ENCODE results near the gene GARIN1A. TPM values are rescaled to one million over a fixed set of nuclear protein-coding genes. Genes with fewer than 3 reads are reported as not detected.
"Not testable (repeated sequence)": the region's sequence is repeated elsewhere in the genome, so short reads cannot be mapped to it uniquely, and the experiment has no call there.

GARIN1A gene
- under 1 TPM in 1 of 2 experiments, not detected in 1; 0.10 TPM for total RNA-seq

DNA sequence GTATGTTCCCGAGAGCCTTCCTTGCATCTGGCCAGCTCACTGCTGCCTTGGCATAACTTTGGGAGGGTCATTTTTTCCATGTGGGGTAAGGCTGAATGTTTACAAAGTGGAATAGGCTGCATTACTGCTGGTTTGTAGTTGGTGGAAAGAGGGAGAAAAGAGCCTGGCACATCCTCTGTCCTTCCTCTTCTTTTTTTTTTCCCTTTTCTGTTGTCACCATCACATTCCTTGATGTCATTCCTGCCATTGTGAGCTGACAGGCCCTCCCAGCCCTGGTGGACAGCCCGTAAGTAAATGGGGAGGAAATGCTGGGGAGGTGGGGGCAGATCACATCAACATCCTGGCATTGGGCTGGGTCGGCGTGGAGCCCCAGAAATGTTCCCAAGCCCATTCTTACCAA lies at the start of gene GARIN1A:
GARIN1A (plus strand) TSS at position 301 of the 400 bp plus-strand sequence. CDS start 106 bp downstream, outside the sequence.
- Mint-ChIP-seq H3K36me3 (no peaks in the 10 kb centered on the region), H3K27ac (no peak within 1 kb of the TSS), H3K9me3 (no peaks in the 10 kb centered on the region), H3K4me3 (no peak within 1 kb of the TSS), H3K27me3 (peaks cover 18% of the 10 kb centered on the region), H3K4me1 (ENCODE audit: low read depth) (no peaks in the 10 kb centered on the region)
- no peak for DNase-seq
- ChIA-PET POLR2A (no interaction called here), CTCF (interaction anchor here (1.1 kb wide), 1 partner anchor 13 kb away, joined by 4 read pairs; no protein-coding TSS in a partner anchor)
- intact Hi-C loops (cut with micrococcal nuclease), result no loop called here

DNA sequence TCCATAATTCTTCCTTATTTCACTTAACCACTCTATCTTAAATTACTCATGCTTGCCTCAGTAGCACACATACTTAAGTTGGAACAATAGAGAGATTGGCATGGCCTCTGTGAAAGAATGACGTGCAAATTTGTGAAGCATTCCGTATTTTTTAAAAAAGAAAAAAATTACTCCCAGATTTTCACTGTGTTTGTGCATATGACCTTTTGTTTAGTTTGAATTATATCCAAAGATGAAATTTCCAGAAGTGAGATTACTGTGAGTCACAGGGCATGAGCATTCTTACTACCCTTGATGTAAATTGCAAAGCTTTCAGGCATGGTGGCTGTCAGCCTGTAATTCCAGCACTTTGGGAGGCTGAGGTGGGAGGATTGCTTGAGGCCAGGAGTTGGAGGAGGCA lies 45.0 kb upstream of the GARIN1A start:
- H3K4me3 Mint-ChIP-seq; intact Hi-C loops (cut with micrococcal nuclease); H3K27me3 Mint-ChIP-seq; H3K27ac Mint-ChIP-seq; POLR2A ChIA-PET; H3K4me1 Mint-ChIP-seq (ENCODE audit: low read depth); H3K9me3 Mint-ChIP-seq; DNase-seq; CTCF ChIA-PET: not testable (repeated sequence)
- H3K36me3 Mint-ChIP-seq, result peaks cover 28% of the 10 kb centered on the region

DNA sequence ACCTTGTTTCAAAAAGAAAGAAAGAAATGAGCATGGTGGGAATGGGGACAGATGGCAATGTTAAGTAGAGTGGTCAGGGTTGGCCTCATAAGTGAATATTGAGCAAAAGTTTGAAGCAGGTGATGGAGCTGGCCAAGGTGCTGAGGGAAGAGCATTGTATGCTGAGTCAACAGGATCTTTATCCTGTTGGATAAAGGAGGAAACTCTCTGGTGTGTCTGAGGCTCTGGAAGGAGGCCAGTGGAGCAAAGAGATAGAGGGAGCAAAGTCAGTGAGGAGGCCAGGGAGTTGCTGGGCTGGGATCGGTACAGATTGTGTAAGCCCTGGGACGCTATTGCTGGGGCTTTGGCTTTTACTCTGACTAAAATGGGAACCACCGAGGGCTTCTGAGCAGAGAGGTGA lies 38.2 kb upstream of the GARIN1A start:
- H3K4me1 Mint-ChIP-seq (ENCODE audit: low read depth); DNase-seq; H3K9me3 Mint-ChIP-seq; H3K4me3 Mint-ChIP-seq; H3K27me3 Mint-ChIP-seq; H3K27ac Mint-ChIP-seq; CTCF ChIA-PET; intact Hi-C loops (cut with micrococcal nuclease); POLR2A ChIA-PET: not testable (repeated sequence)
- H3K36me3 Mint-ChIP-seq, result peaks cover 25% of the 10 kb centered on the region

DNA sequence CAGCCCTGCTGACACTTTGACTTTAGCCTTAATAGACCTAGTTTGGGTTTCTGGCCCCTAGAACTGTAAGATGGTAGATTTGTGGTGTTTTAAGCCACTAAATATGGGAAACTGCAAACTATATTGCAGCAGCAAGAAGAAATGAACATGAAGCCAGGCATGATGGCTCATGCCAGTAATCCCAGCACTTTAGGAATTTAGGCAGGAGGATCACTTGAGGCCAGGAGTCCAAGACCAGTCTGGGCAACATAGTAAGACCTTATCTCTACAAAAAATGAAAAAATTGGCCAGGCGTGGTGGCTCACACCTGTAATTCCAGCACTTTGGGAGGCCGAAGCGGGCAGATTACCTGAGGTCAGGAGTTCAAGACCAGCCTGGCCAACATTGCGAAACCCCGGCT lies 26.9 kb upstream of the GARIN1A start:
- POLR2A ChIA-PET; CTCF ChIA-PET; H3K36me3 Mint-ChIP-seq; DNase-seq; H3K4me1 Mint-ChIP-seq (ENCODE audit: low read depth); intact Hi-C loops (cut with micrococcal nuclease); H3K27me3 Mint-ChIP-seq; H3K4me3 Mint-ChIP-seq; H3K27ac Mint-ChIP-seq; H3K9me3 Mint-ChIP-seq: not testable (repeated sequence)

- CTCF ChIA-PET; H3K4me1 Mint-ChIP-seq (ENCODE audit: low read depth); DNase-seq; H3K27me3 Mint-ChIP-seq; POLR2A ChIA-PET; H3K4me3 Mint-ChIP-seq; H3K9me3 Mint-ChIP-seq; intact Hi-C loops (cut with micrococcal nuclease); H3K36me3 Mint-ChIP-seq; H3K27ac Mint-ChIP-seq: not testable (repeated sequence)
These were observed 26.2 kb upstream of the GARIN1A start for GRCh38 chr7:128645844-128646243.

- H3K36me3 Mint-ChIP-seq; POLR2A ChIA-PET; H3K9me3 Mint-ChIP-seq; H3K4me3 Mint-ChIP-seq; H3K27ac Mint-ChIP-seq; DNase-seq; CTCF ChIA-PET; intact Hi-C loops (cut with micrococcal nuclease); H3K4me1 Mint-ChIP-seq (ENCODE audit: low read depth); H3K27me3 Mint-ChIP-seq: not testable (repeated sequence)
These were observed 25.2 kb upstream of the GARIN1A start for GRCh38 chr7:128646877-128647276.

DNA sequence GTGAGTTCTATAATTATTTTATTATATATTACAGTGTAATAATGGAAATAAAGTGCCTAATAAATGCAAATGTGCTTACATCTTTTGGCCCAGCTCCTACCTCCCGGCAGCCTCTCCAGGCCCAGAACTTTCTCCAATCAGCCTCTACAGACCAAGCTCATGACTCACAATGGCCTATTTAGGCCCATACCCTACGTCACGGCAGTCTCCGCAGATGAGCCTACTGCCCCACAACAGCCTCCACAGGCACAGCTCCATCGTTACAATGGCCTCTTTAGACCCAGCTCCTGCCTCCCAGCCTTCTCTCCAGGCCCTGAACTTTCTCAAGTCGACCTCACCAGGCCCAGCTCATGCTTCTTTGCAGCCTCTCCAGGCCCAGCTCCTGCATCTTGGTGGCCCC lies 21.0 kb upstream of the GARIN1A start:
- intact Hi-C loops (cut with micrococcal nuclease), result not testable (repeated sequence)

DNA sequence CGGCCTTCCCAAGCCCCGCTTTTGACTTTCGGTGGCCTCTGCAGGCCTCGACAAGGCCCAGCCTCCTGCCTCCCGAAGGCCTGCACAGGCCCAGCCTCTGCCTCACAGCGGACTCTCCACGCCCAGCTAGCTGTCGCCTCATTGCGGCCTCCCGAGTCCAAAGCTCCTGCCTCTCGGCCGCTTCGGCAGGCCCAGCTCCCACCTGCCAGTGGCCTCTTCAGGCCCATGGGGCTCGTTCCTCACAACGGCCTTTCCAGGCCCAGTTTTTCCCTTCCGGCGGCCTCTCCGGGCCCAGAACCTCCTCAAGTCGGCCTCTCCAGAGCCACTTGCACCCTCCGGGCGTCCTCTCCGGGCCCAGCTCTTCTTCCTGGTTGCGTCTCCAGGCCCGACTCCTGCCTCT lies 19.5 kb upstream of the GARIN1A start:
- CTCF ChIA-PET; H3K27me3 Mint-ChIP-seq; H3K4me3 Mint-ChIP-seq; POLR2A ChIA-PET; H3K27ac Mint-ChIP-seq; intact Hi-C loops (cut with micrococcal nuclease); H3K4me1 Mint-ChIP-seq (ENCODE audit: low read depth); H3K9me3 Mint-ChIP-seq; DNase-seq: not testable (repeated sequence)
- peaks cover 10% of the 10 kb centered on the region for H3K36me3 Mint-ChIP-seq

More for the DNA sequence above, 21.0 kb upstream of the GARIN1A start:
- H3K27ac Mint-ChIP-seq; DNase-seq; POLR2A ChIA-PET; H3K27me3 Mint-ChIP-seq; H3K4me1 Mint-ChIP-seq (ENCODE audit: low read depth); CTCF ChIA-PET; H3K4me3 Mint-ChIP-seq; H3K9me3 Mint-ChIP-seq: not testable (repeated sequence)
- peaks cover 10% of the 10 kb centered on the region for H3K36me3 Mint-ChIP-seq

DNA sequence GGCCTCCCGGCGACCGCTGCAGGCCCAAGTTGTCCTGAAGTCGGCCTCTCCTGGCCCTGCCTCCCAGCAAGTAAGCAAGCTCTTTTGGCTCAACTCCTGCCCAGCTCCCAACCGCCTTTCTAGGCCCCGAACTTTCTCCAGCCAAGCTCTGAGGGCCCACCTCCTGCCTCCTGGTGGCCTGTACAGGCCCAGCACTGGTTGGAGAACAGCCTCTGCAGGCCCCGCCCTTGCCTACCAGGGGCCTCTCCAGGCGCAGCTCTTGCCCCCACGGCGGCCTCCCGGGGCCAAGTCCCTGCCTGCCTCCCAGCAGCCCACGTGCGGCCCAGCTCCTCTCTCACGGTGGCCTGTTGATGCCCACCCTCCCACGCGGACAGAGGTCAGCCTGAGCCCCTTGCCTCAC lies 18.9 kb upstream of the GARIN1A start:
- CTCF ChIA-PET; POLR2A ChIA-PET; intact Hi-C loops (cut with micrococcal nuclease); DNase-seq; H3K4me1 Mint-ChIP-seq (ENCODE audit: low read depth); H3K9me3 Mint-ChIP-seq; H3K27me3 Mint-ChIP-seq; H3K4me3 Mint-ChIP-seq; H3K27ac Mint-ChIP-seq: not testable (repeated sequence)
- H3K36me3 Mint-ChIP-seq, result peaks cover 10% of the 10 kb centered on the region

- peaks cover 10% of the 10 kb centered on the region for H3K36me3 Mint-ChIP-seq
- intact Hi-C loops (cut with micrococcal nuclease); H3K27ac Mint-ChIP-seq; H3K4me3 Mint-ChIP-seq; POLR2A ChIA-PET; H3K9me3 Mint-ChIP-seq; CTCF ChIA-PET; DNase-seq; H3K4me1 Mint-ChIP-seq (ENCODE audit: low read depth); H3K27me3 Mint-ChIP-seq: not testable (repeated sequence)
These were observed 18.0 kb upstream of the GARIN1A start for GRCh38 chr7:128654080-128654479.

DNA sequence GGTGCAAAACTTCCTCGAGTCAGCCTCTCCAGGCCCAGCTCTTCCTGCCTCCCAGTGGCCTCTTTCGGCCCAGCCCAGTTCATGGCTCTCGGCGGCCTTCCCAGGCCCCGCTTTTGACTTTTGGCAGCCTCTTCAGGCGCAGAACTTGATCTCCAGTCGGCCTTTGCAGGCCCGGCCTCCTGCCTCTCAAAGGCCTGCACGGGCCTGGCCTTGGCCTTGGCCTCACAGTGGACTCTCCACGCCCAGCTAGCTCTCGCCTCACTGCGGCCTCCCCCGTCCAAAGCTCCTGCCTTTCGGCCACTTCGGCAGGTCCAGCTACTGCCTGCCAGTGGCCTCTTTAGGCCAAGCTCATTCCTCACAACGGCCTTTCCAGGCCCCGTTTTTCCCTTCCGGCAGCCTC lies 17.6 kb upstream of the GARIN1A start:
- H3K27me3 Mint-ChIP-seq; intact Hi-C loops (cut with micrococcal nuclease); DNase-seq; CTCF ChIA-PET; H3K27ac Mint-ChIP-seq; H3K4me1 Mint-ChIP-seq (ENCODE audit: low read depth); POLR2A ChIA-PET; H3K4me3 Mint-ChIP-seq; H3K9me3 Mint-ChIP-seq: not testable (repeated sequence)
- H3K36me3 Mint-ChIP-seq, result peaks cover 10% of the 10 kb centered on the region

- Mint-ChIP-seq H3K36me3 (peaks cover 20% of the 10 kb centered on the region), H3K9me3 (peaks cover 22% of the 10 kb centered on the region)
- POLR2A ChIA-PET; H3K27ac Mint-ChIP-seq; DNase-seq; CTCF ChIA-PET; H3K27me3 Mint-ChIP-seq; H3K4me1 Mint-ChIP-seq (ENCODE audit: low read depth); H3K4me3 Mint-ChIP-seq; intact Hi-C loops (cut with micrococcal nuclease): not testable (repeated sequence)
These were observed 13.7 kb upstream of the GARIN1A start for GRCh38 chr7:128658428-128658827.

DNA sequence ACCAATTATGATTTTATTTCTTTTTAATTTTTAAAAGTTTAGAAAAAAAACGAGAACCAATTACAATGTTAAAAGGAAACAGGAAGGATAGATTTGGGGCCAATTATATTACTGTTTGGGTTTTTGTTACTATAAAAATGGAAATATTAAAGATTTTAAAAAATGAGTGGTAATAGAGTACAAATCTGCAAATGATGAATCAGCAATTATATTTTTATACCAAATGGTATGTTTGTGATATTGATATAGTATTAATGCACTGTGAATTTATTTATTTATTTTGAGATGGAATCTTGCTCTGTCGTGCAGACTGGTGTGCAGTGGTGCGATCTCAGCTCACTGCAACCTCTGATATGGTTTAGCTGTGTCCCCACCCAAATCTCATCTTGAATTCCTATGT lies 11.5 kb upstream of the GARIN1A start:
- Mint-ChIP-seq H3K9me3 (peaks cover 22% of the 10 kb centered on the region), H3K36me3 (peaks cover 17% of the 10 kb centered on the region), H3K27me3 (no peaks in the 10 kb centered on the region), H3K4me3 (no peak overlapping the region), H3K27ac (no peak overlapping the region), H3K4me1 (ENCODE audit: low read depth) (no peaks in the 10 kb centered on the region)
- CTCF ChIA-PET, result no interaction called here
- intact Hi-C loops (cut with micrococcal nuclease), result no loop called here
- no peak for DNase-seq
- POLR2A ChIA-PET, result no interaction called here

DNA sequence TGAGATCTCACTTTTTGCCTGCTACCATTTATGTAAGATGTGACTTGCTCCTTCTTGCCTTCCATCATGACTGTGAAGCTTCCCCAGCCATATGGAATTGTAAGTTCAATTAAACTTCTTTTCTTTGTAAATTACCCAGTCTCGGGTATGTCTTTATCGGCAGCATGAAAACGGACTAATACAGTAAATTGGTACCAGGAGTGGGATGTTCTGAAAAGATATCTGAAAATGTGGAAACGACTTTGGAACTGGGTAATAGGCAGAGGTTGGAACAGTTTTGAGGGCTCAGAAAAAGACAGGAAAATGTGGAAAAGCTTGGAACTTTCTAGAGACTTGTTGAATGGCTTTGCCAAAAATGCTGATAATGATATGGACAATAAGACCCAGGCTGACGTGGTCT lies 10.6 kb upstream of the GARIN1A start:
- DNase-seq, result no peak
- POLR2A ChIA-PET, result no interaction called here
- H3K27ac Mint-ChIP-seq, result no peak overlapping the region
- H3K4me1 Mint-ChIP-seq (ENCODE audit: low read depth), result no peaks in the 10 kb centered on the region
- H3K4me3 Mint-ChIP-seq, result no peak overlapping the region
- no peaks in the 10 kb centered on the region for H3K27me3 Mint-ChIP-seq
- H3K9me3 Mint-ChIP-seq, result peaks cover 22% of the 10 kb centered on the region
- CTCF ChIA-PET, result no interaction called here
- peaks cover 17% of the 10 kb centered on the region for H3K36me3 Mint-ChIP-seq
- intact Hi-C loops (cut with micrococcal nuclease), result no loop called here
